ENCODE measurements around the gene MYBL2. TPM values are rescaled to one million over a fixed set of nuclear protein-coding genes. Genes with fewer than 3 reads are reported as not detected.

The MYBL2 gene
- polyA plus RNA-seq, 1 of the 3 experiments (the other 2 are of a cell fraction), result 9.7 TPM

DNA sequence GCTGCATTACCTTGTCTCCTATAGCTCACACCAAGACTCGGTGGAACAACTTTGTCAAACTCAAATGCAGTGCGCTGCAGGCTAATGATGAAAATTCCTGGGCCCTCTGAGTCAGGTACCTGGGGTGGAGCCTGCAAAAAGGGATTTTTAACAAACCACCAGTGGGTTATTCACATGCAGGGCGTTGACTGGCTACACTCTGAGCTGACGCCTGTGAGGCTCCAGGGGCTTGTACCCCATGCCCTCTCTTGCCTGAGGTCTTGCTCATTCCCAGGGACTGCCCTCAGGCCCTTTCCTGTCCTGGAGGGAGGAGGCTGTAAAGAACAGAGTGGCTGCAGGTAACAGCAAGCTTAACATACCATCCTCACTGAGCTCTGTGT is 50.7 kb downstream of the MYBL2 start (continued):
- TF ChIP-seq USF2 (IDR thresholded peaks at IDR 0.05; ENCODE audit: borderline replicate concordance, low read depth, low read length), result no peak

DNA sequence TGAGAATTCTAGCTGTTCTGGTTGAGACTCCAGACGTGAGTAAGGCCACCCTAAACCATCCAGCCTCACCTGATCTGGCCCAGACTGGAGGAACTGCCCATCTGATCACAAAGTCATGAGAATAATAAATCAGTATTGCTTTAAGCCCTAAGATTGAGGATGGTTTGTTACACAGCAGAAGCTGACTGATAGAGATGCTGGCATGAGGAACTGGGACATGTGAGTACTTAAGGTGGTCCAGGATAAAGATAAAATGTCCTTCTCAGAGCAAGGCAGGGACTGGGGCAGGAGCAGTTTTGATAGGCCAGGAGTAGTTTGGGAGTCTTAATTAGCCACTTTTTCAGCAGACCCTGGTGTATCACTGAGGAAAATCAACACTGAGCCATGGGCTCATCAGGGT is 53.1 kb downstream of the MYBL2 start:
- Histone ChIP-seq H3K27me3 (ENCODE audit: insufficient read depth) (no peaks in the 10 kb centered on the region), H3K9ac (no peak overlapping the region), H4K20me1 (ENCODE audit: insufficient read depth) (no peaks in the 10 kb centered on the region), H3K9me2 (no peaks in the 10 kb centered on the region), H3K9me3 (no peaks in the 10 kb centered on the region), H3K36me3 (replicated peaks in 1 of 2; ENCODE audit: control insufficient read depth in 1 of 2, insufficient read depth in 2 of 2, low read length in 1 of 2) (peaks cover 0 to 3% of the 10 kb centered on the region in 2 experiments), H3K4me1 (ENCODE audit: control insufficient read depth in 1 of 2, insufficient read depth in 2 of 2, low read depth in 1 of 2, low read length in 1 of 2) (peaks cover 0 to 15% of the 10 kb centered on the region in 2 experiments; a peak in 1 of 4 replicates), H3K4me2 (no peak overlapping the region), H2AFZ (ENCODE audit: low read depth) (no peak overlapping the region), H3F3A (replicated peaks; ENCODE audit: insufficient read depth) (no peaks in the 10 kb centered on the region), H3K4me3 (ENCODE audit: low read depth in 2 of 2, low read length in 1 of 2) (no peak overlapping the region), H3K27ac (ENCODE audit: low read depth in 2 of 2, low read length in 1 of 2) (no peak overlapping the region), H3K79me2 (ENCODE audit: insufficient read depth) (no peaks in the 10 kb centered on the region)
- TF ChIP-seq PBX3 (IDR thresholded peaks at IDR 0.05) (no peak), YY1 (IDR thresholded peaks at IDR 0.05; ENCODE audit: low read depth) (no peak), IRF3 (IDR thresholded peaks at IDR 0.05; ENCODE audit: low read depth, low read length) (no peak)
- WGBS (ENCODE audit: low lambda C conversion rate), result 89% methylated on average over 1 of the region's 1 CpG
- CTCF ChIA-PET, result interaction anchor here (1.3 kb wide), 1 partner anchor 9 kb away, joined by 3 read pairs; no protein-coding TSS in a partner anchor
- no peak for DNase-seq
- POLR2A ChIA-PET, result no interaction called here

GRCh38 chr20:43721097-43721428 is 54.1 kb downstream of the MYBL2 start:
- no peak overlapping the region for H3K27ac ChIP-seq (ENCODE audit: low read depth in 2 of 2, low read length in 1 of 2)
- H4K20me1 ChIP-seq (ENCODE audit: insufficient read depth), result no peaks in the 10 kb centered on the region
- H3K4me3 ChIP-seq (ENCODE audit: low read depth in 2 of 2, low read length in 1 of 2), result no peak overlapping the region
- H3K9ac ChIP-seq, result no peak overlapping the region
- H3K79me2 ChIP-seq (ENCODE audit: insufficient read depth), result no peaks in the 10 kb centered on the region
- WGBS (ENCODE audit: low lambda C conversion rate), result 0% methylated on average over 2 of the region's 2 CpGs
- no peaks in the 10 kb centered on the region for H3F3A ChIP-seq (replicated peaks; ENCODE audit: insufficient read depth)
- TF ChIP-seq NRF1 (IDR thresholded peaks at IDR 0.05; ENCODE audit: low read depth, low read length) (no peak), GABPA (IDR thresholded peaks at IDR 0.05; ENCODE audit: low read depth) (no peak), JUND (IDR thresholded peaks at IDR 0.05) (no peak), POLR2AphosphoS5 (IDR thresholded peaks at IDR 0.05; ENCODE audit: low read depth, low read length) (no peak), USF1 (IDR thresholded peaks at IDR 0.05; ENCODE audit: borderline replicate concordance, low read depth) (no peak), RFX5 (IDR thresholded peaks at IDR 0.05; ENCODE audit: low read length) (no peak), TEAD4 (IDR thresholded peaks at IDR 0.05; ENCODE audit: borderline replicate concordance, insufficient read depth) (no peak), PBX3 (IDR thresholded peaks at IDR 0.05) (no peak)
- TF ChIP-seq, protein P1, sequence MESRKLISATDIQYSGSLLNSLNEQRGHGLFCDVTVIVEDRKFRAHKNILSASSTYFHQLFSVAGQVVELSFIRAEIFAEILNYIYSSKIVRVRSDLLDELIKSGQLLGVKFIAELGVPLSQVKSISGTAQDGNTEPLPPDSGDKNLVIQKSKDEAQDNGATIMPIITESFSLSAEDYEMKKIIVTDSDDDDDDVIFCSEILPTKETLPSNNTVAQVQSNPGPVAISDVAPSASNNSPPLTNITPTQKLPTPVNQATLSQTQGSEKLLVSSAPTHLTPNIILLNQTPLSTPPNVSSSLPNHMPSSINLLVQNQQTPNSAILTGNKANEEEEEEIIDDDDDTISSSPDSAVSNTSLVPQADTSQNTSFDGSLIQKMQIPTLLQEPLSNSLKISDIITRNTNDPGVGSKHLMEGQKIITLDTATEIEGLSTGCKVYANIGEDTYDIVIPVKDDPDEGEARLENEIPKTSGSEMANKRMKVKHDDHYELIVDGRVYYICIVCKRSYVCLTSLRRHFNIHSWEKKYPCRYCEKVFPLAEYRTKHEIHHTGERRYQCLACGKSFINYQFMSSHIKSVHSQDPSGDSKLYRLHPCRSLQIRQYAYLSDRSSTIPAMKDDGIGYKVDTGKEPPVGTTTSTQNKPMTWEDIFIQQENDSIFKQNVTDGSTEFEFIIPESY (IDR thresholded peaks at IDR 0.05; ENCODE audit: borderline replicate concordance, low read depth), result no peak
- POLR2A ChIA-PET, result no interaction called here
- no peak overlapping the region for H2AFZ ChIP-seq (ENCODE audit: low read depth)
- CTCF ChIA-PET, result interaction anchor here (0.8 to 1.6 kb wide), 4 partner anchors 50 to 469 kb away, joined by 3 to 5 read pairs (median 4); no protein-coding TSS in a partner anchor
- H3K9me3 ChIP-seq, result no peaks in the 10 kb centered on the region
- H3K27me3 ChIP-seq (ENCODE audit: insufficient read depth), result no peaks in the 10 kb centered on the region
- no peaks in the 10 kb centered on the region for H3K9me2 ChIP-seq
- H3K36me3 ChIP-seq (replicated peaks in 1 of 2; ENCODE audit: control insufficient read depth in 1 of 2, insufficient read depth in 2 of 2, low read length in 1 of 2), result no peaks in the 10 kb centered on the region
- H3K4me1 ChIP-seq (ENCODE audit: control insufficient read depth in 1 of 2, insufficient read depth in 2 of 2, low read depth in 1 of 2, low read length in 1 of 2), result peaks cover 0 to 15% of the 10 kb centered on the region in 2 experiments; a peak in 1 of 4 replicates
- no peak for DNase-seq
- no peak overlapping the region for H3K4me2 ChIP-seq

All from SK-N-SH (cell line).